Hematopoietic multipotent progenitor cell treated with erythropoietin and hydrocortisone succinate and interleukin-3 and kit ligand, for 15 days (in vitro differentiated cells): ENCODE results near the gene ABITRAM.
"Not testable (repeated sequence)": the region's sequence is repeated elsewhere in the genome, so short reads cannot be mapped to it uniquely, and the experiment has no call there.

Source experiments
- DNase-seq: peaks from one replicate; pipeline ENCODE4 v3.0.0-alpha.2; 2015; ENCODE audit warnings: low spot score

The ABITRAM gene

GRCh38 chr9:108928386-108928785, 5.8 kb upstream of the ABITRAM start:
- DNase-seq = no peak

GRCh38 chr9:108933231-108933717, 926 bp upstream of the ABITRAM start:
- DNase-seq = peak; percentile 19

GRCh38 chr9:108933718-108934322, 380 bp upstream of the ABITRAM start, which contains the start of gene ELP1:
Gene ELP1 (minus strand): TSS chr9:108934124. CDS start chr9:108931146, 2,978 bp downstream.
- DNase-seq = peak; percentile 94

GRCh38 chr9:108937561-108938305, 3.5 kb downstream of the ABITRAM start:
- no peak for DNase-seq

- DNase-seq = no peak
These were observed 5.8 kb downstream of the ABITRAM start for GRCh38 chr9:108939975-108940374.

GRCh38 chr9:108950168-108950567, 16.0 kb downstream of the ABITRAM start:
- no peak for DNase-seq

- DNase-seq = no peak
These were observed 17.4 kb downstream of the ABITRAM start for GRCh38 chr9:108951578-108951977.

GRCh38 chr9:108953983-108954574, 19.9 kb downstream of the ABITRAM start:
- peak; percentile 68 for DNase-seq

- no peak for DNase-seq
These were observed 21.9 kb downstream of the ABITRAM start for GRCh38 chr9:108956022-108956630.

- DNase-seq = no peak
These were observed 22.4 kb downstream of the ABITRAM start for GRCh38 chr9:108956631-108957026.

GRCh38 chr9:108960331-108960730, 26.1 kb downstream of the ABITRAM start:
- DNase-seq = no peak

- no peak for DNase-seq
These were observed 27.0 kb downstream of the ABITRAM start for GRCh38 chr9:108961151-108961550.

- no peak for DNase-seq
These were observed 29.4 kb downstream of the ABITRAM start for GRCh38 chr9:108963459-108964143.

- no peak for DNase-seq
These were observed 33.7 kb downstream of the ABITRAM start for GRCh38 chr9:108967916-108968315.

- not testable (repeated sequence) for DNase-seq
These were observed 37.2 kb downstream of the ABITRAM start for GRCh38 chr9:108971392-108971791.

GRCh38 chr9:108972186-108972585, 38.0 kb downstream of the ABITRAM start:
- no peak for DNase-seq

GRCh38 chr9:108972626-108973209, 38.5 kb downstream of the ABITRAM start:
- no peak for DNase-seq

- no peak for DNase-seq
These were observed 39.7 kb downstream of the ABITRAM start for GRCh38 chr9:108973895-108974294.

- DNase-seq = no peak
These were observed 44.0 kb downstream of the ABITRAM start for GRCh38 chr9:108978205-108978604.

- no peak for DNase-seq
These were observed 46.7 kb downstream of the ABITRAM start for GRCh38 chr9:108980893-108981292.

- DNase-seq = no peak
These were observed 49.7 kb downstream of the ABITRAM start for GRCh38 chr9:108983885-108984284.
